Retina (tissue), 1 donor: ENCODE measurements around the gene COMMD4.

Experiments
- DNase-seq: peaks from one replicate; pipeline ENCODE4 v3.0.0-alpha.2; 2016

The COMMD4 gene

GRCh38 chr15:75357976-75358673, 22.3 kb downstream of the COMMD4 start:
- DNase-seq = no peak

- no peak for DNase-seq
Measured at GRCh38 chr15:75358771-75359536, 23.1 kb downstream of the COMMD4 start.

- no peak for DNase-seq
Measured at GRCh38 chr15:75359537-75360250, 23.8 kb downstream of the COMMD4 start.

GRCh38 chr15:75360391-75360790, 24.5 kb downstream of the COMMD4 start:
- DNase-seq = no peak

GRCh38 chr15:75360856-75361255, 25.0 kb downstream of the COMMD4 start:
- no peak for DNase-seq

GRCh38 chr15:75361361-75361988, 25.6 kb downstream of the COMMD4 start:
- no peak for DNase-seq

- DNase-seq = no peak
Measured at GRCh38 chr15:75361989-75362641, 26.3 kb downstream of the COMMD4 start.

GRCh38 chr15:75362642-75363249, 26.9 kb downstream of the COMMD4 start:
- no peak for DNase-seq

- no peak for DNase-seq
Measured at GRCh38 chr15:75363786-75364185, 27.9 kb downstream of the COMMD4 start.

- no peak for DNase-seq
Measured at GRCh38 chr15:75364881-75365280, 29.0 kb downstream of the COMMD4 start.

- no peak for DNase-seq
Measured at GRCh38 chr15:75366163-75366562, 30.3 kb downstream of the COMMD4 start.

GRCh38 chr15:75367006-75367405, 31.1 kb downstream of the COMMD4 start:
- DNase-seq = no peak

GRCh38 chr15:75367406-75367912, 31.6 kb downstream of the COMMD4 start:
- no peak for DNase-seq

GRCh38 chr15:75367913-75368688, 32.2 kb downstream of the COMMD4 start, which contains the start of gene MAN2C1:
MAN2C1 (minus strand) TSS chr15:75368607; CDS start chr15:75368583, 24 bp downstream.
- DNase-seq = peak; percentile 95

GRCh38 chr15:75368689-75369239, 32.9 kb downstream of the COMMD4 start:
- no peak for DNase-seq

- DNase-seq = no peak
Measured at GRCh38 chr15:75369897-75370581, 34.2 kb downstream of the COMMD4 start.

- no peak for DNase-seq
Measured at GRCh38 chr15:75371486-75371885, 35.6 kb downstream of the COMMD4 start.

- no peak for DNase-seq
Measured at GRCh38 chr15:75371901-75372688, 36.2 kb downstream of the COMMD4 start.

- DNase-seq = no peak
Measured at GRCh38 chr15:75380773-75381172, 44.9 kb downstream of the COMMD4 start.
